Activated T-helper 9 cell treated with anti-CD3 and anti-CD28 coated beads, Interleukin-2, amount 50 U/mL, for 16 hours (primary cell): ENCODE results near the gene SETX.

Experiments
- DNase-seq: peaks from one replicate; pipeline ENCODE4 v3.0.0-alpha.2; 2020; ENCODE audit warnings: low read depth

SETX gene

DNA sequence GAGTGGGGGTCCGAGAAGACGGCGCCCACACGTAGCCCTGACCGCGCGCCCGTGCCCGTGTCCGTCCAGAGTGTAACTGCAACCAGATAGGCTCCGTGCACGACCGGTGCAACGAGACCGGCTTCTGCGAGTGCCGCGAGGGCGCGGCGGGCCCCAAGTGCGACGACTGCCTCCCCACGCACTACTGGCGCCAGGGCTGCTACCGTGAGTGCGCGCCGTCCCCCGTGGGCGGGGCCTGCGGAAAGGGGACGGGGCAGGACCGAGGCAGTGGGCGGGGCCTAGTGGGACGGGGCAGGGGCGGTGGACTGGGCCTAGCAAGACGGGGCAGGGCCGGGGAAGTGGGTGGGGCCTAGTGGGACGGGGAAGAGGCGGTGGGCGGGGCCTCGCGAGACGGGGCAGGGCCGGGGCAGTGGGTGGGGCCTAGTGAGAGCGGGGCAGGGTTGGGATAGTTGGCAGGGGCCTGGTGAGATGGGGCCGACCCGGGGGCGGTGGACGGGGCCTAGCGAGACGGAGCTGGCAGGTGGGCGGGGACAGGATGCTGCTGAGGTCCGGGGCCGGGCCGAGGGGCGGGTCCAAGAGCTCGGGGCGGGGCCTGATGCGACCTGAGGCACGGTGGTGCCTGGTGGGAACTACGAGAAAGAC, 113.8 kb downstream of the SETX start:
- DNase-seq = peak; percentile 99

DNA sequence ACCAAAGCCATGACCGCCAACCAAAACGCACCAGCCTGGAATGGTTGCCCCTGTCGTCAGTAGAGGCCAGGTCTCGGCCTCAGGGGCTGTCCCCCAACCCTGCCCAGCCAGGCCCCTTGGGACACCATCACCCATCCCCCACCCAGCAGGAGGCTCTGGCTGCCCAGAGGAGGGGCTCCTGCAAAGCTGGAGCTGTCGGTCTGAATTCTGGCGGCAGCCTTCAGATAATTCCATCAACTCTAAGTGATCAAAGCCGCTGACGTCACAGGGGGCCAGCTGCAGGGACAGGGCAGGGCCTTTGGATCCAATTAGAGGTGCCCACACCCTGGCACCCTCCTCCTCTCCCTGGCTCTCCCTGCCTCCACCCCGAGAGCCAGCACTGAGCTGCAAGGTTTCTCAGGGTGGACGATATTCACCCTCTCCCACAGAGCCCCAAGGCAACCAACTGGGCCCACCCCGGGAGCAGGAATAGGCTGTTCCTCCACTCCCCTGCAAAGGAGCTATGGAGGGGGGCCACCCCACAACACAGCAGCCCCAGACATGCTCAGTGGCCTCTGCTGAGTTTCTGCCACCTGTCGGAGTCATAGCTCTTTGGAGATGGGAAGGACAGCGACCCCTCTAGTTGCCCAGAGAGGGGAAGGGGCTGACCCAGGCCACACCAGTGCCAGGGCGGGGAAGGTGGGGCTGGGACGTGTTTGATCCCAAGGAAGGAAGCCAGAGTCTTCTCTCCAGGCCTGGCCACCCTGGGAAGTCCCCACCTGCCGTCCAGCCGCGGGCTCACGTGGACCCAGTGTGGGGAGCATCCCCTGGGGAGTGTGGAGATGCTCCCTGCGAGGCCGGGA, 114.6 kb downstream of the SETX start:
- no peak for DNase-seq

DNA sequence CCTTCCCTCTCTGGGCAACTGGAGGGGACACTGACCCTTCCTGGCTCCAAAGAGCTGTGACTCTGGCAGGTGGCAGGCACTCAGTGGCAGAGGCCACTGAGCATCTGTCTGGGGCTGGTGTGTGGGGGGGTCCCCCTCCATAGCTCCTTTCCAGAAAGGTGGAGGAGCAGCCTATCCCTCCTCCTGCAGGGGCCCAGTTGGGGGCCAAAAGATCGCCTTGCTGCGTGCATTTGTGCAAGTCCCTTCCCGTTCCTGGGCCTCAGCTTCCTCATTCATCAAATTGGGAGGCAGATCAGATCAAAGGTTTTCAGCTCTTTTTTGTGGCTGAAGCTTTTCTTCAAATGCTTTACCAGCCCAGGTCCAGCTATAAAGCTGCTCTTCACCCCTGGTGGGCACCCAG, 115.3 kb downstream of the SETX start:
- DNase-seq = no peak

DNA sequence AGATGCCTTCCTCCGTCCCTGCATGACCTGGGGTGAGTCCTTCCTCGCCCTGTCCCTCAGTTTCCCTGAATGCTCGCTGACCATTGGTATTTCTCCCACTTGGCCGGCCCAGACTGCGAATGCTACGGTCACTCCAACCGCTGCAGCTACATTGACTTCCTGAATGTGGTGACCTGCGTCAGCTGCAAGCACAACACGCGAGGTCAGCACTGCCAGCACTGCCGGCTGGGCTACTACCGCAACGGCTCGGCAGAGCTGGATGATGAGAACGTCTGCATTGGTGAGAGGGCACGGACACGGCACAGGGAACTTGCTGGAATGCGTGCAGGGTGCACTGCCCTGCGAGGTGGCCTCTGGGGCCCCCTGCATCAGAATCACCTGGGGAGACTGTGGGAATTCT, 115.8 kb downstream of the SETX start:
- no peak for DNase-seq

DNA sequence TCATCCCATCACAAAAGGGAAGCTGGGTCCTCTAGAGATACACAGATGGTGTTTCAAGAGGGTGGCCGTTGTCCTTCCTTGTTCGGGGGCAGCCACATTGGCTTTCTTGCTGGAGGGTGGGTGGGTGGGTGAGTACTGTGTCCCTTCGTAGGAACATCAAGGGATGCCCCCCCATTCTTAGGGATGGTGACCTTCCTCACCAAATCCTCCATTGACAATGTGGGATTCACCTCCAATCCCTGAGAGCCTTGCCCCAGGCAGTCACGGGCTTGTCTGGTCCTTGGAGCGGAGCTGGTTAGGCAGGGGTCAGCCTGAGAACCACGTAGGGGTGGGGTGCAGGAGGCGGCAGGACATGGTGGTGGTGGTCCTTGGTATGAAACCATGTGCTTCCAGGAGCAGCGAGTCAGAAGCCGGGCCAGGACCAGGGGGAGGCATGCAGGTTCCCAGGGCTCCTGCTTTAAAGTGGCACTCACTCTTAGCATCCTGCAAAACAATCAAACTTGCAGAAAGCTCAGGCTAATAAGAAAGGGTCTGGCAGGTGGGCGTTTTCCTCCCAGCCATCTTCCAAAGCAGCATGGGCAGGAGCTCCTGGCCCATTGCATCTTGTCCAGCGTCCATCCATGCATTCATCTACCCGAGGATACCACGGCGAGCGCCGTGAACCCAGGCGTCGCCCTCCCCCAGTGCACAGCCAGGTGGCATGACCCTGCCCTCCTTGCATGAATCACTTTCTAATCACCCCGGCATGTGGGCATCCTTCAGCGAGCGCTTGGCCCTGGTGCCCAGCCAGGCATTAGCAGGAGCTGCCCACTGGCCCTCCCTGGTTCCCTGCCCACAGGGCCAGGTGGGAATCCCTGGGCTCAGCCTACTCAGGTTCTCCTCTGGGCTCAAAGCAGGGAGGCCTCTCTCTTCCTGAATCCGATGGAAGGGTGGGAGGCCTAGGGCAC, 116.5 kb downstream of the SETX start:
- no peak for DNase-seq

DNA sequence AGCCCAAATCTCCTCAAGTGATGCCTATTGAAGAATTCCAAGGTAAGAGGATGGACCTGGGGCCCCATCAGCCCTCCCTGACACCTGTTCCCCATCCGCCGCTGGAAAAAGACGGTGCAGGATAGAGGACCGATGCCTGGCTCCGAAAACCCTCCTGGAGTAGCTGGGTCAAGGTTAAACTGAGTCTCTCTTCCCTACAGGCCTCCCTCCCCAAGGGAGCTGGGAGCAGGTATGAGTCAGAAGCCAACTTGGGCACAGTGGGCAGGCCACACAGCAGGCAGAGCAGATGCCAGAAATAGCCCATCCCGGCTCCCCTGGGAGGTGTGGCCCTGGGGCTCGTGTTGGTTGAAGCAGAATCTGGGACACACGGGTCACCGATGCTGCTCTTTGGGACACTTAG, 117.3 kb downstream of the SETX start:
- no peak for DNase-seq

DNA sequence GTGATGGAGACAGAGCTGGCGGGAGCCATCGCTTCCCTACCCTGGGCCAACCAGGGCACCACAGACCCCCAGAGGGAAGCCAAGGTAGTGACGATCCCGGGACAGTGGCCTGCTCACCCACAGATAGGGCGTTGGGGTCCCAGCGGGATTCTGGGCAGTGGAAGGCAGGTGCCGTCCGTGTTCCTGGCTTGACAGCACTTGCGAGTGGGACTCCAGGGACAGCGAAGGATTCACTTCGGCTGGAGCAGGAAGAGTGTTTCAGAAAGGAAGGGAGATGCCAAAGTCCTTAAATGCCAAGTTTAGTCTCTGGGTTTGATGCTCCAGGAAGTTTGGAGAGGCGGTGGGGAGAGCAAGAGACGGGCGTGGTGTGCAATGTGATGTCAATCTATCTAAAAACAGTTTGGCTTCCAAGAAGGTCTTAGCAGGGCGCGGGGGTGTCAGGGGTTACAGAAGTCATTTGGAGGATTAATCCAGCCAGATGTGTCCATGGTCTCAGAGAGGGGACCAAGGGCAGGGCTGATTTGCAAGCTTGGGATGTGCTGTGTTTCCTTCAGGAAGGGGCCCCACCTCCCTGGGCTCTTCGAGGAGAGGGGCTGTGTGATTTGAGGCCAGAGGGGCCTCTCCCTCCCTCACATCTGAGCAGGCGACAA, 118.0 kb downstream of the SETX start:
- DNase-seq = no peak

DNA sequence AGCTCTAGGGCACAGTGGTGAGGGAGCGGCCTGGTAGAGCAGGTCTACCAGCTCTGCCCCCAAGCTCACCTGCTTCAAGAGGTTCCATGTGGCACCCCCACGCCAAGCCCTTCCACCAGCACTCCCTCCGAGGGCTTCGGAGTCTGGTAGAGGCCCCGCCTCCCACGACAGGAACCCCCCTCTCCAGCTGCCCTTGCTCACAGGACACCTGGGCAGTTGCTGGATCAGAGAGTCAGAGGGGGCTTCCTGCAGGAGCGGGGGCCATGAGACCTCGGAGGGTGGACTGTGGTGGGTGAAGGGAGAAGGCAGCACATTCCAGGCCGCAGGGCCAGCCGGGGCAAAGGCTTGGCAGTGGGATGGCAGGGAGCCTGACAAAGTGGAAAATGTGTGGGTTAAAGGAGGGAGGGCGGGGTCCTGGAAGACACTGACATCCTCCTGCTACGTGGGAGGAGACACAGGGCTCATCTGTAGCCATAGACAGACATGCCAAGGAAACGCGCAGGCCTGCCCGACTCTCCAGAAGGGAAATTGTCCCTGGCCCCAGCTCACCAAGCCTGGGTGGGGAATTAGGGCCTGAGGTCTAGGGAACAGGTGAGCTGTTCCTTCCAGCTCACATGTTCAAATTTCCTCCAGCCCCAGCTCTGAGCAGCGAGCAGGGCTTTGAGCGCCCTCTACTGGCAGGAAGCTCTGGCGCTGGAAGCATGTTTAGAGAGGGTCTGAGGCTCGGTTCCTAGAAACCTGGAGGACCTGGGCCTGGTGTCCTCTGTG, 118.7 kb downstream of the SETX start:
- DNase-seq = peak; percentile 63

DNA sequence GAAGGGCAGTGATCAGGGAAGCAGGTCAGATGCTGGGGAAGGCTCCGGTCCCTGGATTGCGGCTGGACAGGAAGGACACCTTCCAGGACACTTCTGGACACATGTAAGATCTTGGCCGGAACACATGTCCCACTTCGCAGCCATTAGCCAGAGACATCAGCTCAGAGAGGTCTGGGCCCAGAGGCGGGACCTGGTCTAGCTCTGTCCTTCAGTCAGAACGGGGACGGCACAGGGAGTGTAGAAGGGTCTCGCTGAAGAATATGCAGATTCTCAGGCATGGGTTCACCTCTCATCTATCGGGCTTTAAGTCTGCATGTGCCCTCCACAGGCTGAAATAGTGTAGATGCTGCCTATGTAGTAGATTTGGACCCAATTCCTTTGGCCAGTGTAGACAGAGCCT, 119.7 kb downstream of the SETX start:
- DNase-seq = no peak

DNA sequence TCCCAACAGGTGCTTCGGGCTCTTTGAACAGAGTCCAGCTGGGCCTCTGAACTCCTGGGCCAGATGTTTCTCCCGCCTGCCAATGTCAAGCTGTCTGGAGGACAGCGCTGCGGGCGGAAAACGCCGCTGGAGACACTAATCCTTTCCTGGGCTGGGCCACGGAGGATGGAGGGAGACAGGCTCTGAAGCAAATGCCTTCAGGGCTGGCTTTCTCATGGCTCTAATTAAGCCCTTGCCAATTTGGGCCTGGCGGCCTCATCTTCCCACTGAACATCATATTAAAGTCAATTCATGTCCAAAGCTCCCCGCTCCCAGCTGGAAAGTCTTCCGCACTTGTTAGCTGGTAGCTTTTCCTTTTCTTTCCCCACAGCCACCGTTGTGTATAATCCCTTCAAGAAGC, 120.3 kb downstream of the SETX start:
- DNase-seq = no peak

DNA sequence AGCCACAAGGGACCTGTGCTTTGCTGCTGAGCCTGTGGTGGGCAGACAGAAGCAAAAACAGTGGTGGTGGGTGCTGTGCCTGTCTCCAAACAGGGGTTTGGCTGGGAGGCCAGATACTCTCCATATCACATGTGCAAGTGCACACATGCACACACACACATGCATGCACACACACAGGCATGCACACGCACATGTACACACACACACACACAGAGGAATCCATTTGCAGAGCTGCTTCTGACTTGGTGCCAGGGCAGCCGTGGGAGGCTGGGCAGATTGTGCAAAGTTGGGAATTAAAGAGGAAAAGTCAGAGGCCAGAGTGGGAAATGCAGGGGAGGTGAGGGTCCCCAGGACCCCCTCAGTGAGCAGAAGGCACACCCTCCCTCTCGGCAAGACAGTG, 121.6 kb downstream of the SETX start:
- DNase-seq = no peak

DNA sequence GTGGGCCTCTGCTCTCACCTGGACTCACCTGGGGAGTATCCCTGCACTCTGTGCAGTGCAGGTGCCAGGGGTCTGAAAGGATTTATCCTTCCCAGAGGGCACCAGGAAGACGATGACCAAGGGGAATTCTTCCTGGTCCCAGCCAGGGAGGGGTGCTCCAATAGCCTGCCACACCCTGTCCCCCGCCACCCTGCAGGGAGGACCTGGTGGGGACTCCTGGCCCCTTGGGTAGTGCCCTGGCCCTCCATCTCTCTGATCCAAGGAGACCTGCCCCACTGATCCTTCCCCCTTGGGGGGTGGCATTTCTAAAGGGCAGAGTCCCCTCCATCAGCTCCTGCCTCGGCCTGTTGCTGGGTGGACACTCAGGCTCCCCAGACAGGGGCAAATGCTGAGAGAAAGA, 122.3 kb downstream of the SETX start:
- DNase-seq = no peak

DNA sequence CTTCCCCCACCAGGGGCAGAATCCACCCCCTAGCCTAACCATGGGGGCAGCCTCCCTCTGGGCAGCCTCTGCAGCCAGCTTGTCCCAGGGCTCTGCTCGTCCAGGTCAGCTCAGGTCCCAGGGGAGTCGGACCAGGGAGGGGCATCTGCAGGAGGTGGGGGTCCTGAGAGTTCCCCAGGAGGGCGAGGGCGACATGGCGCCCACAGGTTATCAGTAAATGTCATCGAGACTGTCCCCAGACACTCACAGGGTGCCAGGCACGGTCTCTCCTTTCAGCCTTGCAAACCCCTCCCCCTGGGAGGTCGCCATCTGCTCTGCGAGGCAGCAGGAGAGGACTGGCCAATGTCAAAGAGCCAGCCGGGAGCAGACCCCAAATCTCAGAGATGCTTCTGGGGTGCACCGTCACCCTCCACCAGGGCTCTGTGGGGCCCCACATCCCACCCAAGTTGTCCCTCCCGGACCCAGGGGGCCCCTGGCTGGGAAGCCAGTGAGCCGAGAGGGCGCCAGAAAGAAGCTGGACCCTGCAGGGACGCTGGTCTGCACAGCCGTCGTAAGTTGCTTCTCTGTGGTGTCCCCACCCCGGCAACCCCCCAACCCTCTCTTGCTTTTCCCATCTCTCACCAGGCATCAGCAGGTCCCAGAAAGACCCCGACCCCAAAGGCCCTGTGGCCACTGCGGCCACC, 123.6 kb downstream of the SETX start:
- no peak for DNase-seq

DNA sequence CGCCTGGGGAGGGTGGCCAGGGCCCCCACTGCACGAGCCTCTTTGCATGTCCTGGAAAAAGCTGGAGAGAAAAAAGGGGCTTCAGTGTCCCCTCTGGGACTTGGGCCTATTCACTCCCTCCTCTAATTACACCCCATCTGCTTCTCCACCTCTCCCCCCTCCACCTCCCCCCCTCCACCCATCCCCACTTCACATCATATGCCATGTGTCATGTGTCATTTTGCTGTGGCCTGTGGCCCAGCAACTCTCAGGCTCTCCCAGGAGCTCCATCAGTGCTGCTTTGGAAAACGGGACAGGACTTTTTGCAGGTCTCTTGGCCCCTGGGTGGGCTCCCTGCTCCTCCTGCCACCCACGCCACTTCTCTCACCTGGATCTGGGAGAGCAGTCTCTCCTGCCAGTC, 124.2 kb downstream of the SETX start:
- DNase-seq = no peak

DNA sequence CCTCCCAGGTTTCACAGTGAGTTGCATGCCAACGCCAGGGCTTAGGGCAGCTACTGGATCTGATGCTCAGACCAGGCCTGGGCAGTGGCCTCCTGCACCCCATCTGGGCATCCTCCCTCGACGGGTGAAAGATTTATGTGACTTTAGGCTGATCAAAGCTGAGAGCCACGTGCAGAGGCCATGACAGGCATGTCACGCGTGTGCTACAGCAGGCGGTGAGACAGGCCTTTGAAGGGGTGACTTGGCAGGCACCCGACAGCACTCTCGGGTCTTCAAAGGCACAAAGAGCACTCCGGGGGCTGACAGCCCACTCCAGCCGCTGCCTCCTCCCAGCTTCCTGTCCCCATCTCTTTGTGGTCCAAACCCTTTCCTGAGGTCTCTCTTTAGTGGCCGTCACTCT, 126.7 kb downstream of the SETX start:
- no peak for DNase-seq

DNA sequence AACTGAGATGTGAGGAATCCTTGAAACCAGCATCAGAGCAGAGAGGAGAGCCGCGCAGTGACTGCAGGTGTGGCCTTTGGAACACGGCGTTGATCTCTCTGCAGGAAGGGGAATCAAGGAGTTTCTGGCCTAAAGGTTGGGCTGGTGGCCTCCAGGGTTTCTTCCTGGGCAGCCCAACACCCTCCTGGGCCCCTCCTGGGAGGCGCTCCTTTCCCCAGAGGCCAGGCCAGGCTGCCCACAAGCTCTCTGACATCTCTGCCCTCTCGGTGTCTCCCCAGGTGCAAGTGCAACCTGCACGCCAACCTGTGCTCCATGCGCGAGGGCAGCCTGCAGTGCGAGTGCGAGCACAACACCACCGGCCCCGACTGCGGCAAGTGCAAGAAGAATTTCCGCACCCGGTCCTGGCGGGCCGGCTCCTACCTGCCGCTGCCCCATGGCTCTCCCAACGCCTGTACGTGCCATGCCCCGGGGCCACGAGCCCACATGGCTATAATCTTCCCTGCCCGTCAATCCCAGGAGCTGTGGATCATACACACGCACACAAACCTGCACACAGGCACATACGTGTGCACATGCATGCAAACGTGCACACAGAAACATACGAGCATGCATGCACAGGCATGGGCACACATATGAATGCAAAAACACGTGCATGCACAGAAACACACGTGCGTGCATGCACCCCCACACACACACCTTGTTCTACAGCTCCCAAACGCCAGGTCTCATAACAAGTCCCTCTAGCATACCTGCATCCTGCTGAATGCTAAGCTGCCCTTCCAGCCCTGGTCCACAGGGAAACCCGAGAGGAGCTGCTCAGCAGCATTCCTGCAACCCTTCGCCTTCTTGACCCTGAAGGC, 128.0 kb downstream of the SETX start:
- DNase-seq = no peak

DNA sequence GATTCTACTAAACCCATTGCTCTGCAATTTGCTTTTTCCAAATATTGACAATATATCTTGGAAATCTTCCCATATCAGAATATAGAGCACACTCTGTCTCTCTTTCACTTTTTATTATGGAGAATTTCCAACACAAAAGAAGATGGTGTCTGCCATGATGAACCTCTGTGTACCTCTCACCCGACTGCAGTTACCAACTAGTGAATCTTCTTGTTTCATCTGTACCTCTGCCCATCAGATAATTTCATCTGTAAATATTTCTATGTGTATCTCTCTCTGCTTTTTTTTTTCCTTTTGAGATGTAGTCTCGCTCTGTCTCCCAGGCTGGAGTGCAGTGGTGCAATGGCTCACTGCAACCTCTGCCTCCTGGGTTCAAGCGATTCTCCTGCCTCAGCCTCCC, 130.1 kb downstream of the SETX start:
- no peak for DNase-seq

DNA sequence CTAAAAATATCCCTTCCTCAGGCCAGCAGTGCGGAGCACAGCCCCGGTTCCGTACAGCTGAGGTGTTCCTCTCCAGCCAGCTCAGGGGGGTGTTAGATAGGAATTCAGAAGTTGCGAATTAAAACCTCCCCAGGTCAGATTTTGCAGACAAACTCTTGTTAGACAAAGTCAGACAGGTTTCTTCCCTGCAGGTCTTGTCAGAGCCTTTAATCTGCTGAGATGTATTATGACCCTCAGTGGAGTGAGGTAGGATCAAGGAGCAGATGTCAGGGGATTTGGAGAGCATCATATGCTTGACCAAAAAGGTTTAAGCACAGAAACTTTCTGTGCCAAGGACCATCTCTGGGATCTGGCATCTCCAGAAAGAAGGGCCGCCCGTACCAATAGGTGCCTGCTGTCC, 132.8 kb downstream of the SETX start:
- DNase-seq = no peak

DNA sequence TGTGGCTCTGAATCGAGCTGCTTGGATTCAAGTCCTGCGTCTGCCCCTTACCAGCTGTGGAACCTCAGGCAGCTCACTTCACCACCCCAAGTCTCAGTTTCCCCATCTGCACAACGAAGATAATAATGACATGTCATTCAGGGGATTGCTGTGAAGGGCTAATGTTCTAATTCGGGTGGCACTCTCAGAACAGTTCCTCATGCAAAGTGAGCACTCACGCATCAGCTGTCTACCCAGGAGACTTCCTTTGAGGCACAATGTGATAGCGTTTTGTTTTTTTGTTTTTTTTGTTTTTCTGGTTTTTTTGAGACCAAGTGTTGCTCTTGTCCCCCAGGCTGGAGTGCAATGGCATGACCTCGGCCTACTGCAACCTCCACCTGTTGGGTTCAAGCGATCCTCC, 136.6 kb downstream of the SETX start:
- DNase-seq = no peak
